ENCODE results near the gene TRABD2B. TPM values are rescaled to one million over a fixed set of nuclear protein-coding genes. Genes with fewer than 3 reads are reported as not detected.
A peak's percentile ranks its signal among the peaks of the same experiment; 100 is the strongest.

The TRABD2B gene
- total RNA-seq, 4 donors from 2014 or later, result 0.83 to 2.6 (median 1.9) TPM

DNA sequence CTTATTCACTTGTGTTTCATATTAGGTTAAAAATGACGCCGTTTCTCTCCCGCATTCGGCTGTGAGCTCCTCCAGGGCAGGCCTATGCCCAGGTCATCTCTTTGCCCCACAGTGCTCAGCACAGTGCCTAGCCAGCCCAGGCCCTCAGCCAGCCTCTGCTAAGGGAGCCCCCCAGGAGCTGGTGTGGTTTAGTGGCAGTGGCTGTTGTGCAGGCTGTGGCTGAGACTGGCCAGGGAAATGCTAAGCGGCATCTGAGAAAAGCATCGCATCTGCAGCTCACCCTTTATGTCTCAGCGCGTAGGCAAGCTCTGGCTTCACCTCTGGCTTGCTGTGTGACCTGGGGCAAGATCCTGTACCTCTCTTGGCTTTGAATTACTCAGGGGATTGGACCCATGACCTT, 275.1 kb downstream of the TRABD2B start:
- peaks cover 56% of the 10 kb centered on the region for H3K27me3 ChIP-seq
- H3K4me3 ChIP-seq, result no peak overlapping the region
- no peak for DNase-seq (ENCODE audit: low spot score in 2 of 2)
- TF ChIP-seq POLR2AphosphoS5 (IDR thresholded peaks at IDR 0.05) (no peak), POLR2A (IDR thresholded peaks at IDR 0.05) (no peak), EP300 (IDR thresholded peaks at IDR 0.05) (no peak)
- TF ChIP-seq, protein P1, sequence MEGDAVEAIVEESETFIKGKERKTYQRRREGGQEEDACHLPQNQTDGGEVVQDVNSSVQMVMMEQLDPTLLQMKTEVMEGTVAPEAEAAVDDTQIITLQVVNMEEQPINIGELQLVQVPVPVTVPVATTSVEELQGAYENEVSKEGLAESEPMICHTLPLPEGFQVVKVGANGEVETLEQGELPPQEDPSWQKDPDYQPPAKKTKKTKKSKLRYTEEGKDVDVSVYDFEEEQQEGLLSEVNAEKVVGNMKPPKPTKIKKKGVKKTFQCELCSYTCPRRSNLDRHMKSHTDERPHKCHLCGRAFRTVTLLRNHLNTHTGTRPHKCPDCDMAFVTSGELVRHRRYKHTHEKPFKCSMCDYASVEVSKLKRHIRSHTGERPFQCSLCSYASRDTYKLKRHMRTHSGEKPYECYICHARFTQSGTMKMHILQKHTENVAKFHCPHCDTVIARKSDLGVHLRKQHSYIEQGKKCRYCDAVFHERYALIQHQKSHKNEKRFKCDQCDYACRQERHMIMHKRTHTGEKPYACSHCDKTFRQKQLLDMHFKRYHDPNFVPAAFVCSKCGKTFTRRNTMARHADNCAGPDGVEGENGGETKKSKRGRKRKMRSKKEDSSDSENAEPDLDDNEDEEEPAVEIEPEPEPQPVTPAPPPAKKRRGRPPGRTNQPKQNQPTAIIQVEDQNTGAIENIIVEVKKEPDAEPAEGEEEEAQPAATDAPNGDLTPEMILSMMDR (IDR thresholded peaks at IDR 0.05), result no peak
- no peaks in the 10 kb centered on the region for H3K9me3 ChIP-seq
- 88% methylated on average over 6 of the region's 8 CpGs for WGBS
- H3K27ac ChIP-seq, result no peak overlapping the region
- no peaks in the 10 kb centered on the region for H3K36me3 ChIP-seq
- peaks cover 21% of the 10 kb centered on the region for H3K4me1 ChIP-seq

DNA sequence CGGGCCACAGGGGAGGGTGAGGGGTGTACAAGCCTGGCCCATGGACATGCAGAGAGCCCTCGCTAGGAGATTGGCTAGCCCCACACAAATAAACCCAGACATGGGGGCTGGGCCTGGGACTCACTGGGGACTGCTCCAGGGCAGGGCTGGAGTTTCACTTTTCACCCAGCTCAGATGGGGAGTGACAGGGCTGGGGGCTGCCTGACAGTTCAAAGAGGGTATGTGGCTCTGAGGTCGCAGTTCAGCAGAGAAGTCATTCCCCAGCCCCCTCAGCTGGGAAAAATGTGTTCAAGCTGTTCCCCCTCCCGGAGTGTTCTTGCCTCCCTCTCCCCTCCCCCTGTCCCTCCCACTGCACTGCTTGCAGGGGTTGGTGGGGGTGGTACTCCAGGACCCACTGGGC, 277.1 kb downstream of the TRABD2B start:
- TF ChIP-seq, protein P1 (IDR thresholded peaks at IDR 0.05), result no peak
- TF ChIP-seq POLR2AphosphoS5 (IDR thresholded peaks at IDR 0.05), result no peak
- TF ChIP-seq POLR2A (IDR thresholded peaks at IDR 0.05), result no peak
- no peak for TF ChIP-seq EP300 (IDR thresholded peaks at IDR 0.05)
- Histone ChIP-seq H3K9me3 (no peaks in the 10 kb centered on the region), H3K4me1 (peaks cover 10% of the 10 kb centered on the region), H3K4me3 (no peak overlapping the region), H3K27me3 (peaks cover 63% of the 10 kb centered on the region), H3K27ac (no peak overlapping the region), H3K36me3 (no peaks in the 10 kb centered on the region)
- DNase-seq (ENCODE audit: low spot score in 2 of 2), result peak in 1 of 2 donors; percentile 34
- 96% methylated on average over 3 of the region's 4 CpGs for WGBS

DNA sequence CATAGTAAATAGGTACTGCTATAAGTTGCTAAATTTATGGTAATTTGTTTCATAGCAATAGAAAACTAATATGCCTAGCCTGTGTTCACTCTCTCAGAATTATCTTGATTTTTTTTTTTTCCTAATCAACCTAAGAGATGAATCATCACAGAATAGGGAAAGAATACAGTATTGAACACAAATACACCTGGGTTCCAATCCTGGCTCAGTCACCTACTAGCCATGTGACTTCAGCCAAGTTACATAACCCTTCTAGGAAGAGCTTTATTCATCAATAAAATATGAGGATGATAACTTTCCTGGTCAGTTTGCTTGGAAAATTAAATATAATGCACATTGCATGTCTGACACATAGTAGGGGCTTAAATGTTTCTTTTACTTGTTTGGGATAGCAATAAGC, 279.8 kb downstream of the TRABD2B start:
- Histone ChIP-seq H3K27me3 (peaks cover 60% of the 10 kb centered on the region), H3K9me3 (no peaks in the 10 kb centered on the region), H3K36me3 (no peaks in the 10 kb centered on the region), H3K4me1 (no peaks in the 10 kb centered on the region), H3K27ac (no peak overlapping the region), H3K4me3 (no peak overlapping the region)
- no peak for DNase-seq (ENCODE audit: low spot score in 2 of 2)
- TF ChIP-seq POLR2A (IDR thresholded peaks at IDR 0.05) (no peak), POLR2AphosphoS5 (IDR thresholded peaks at IDR 0.05) (no peak), EP300 (IDR thresholded peaks at IDR 0.05) (no peak)
- TF ChIP-seq, protein P1 (IDR thresholded peaks at IDR 0.05), result no peak

DNA sequence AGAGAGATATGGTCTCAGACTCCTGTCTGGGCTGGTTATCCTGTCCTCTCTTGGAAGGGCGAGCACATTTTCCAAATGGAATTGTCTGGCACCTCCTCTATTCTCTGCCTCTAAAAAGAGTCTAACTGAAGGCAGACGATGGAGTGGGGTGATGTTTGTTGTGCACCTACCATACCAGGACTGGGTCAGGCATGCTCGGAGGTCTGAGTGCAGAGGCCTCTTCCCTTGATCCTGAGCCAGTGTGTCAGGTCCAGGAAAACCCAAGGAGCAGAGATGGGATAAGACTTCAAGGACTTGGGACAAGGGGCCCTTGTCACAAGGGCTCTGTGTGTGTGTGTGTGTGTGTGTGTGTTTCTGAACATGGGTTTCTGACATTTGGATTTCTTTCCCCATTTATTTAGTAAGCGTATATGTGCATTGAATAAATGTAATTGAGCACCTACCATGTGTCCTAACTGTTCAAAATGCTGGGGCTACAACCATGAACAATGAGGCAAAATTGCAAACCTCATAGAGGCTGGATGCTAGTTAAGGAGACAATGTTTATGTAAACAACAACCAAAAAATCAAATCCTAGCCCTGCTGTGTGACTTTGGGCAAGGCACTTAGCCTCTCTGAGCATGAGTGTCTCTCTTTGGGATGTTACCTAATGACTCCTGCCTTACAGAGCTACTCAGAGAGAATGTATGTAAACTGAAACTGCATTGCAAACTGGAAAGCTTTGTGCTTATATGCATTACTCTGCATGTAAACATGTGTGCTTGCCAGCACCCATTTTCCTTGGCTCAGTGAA, 283.0 kb downstream of the TRABD2B start:
- H3K9me3 ChIP-seq, result no peaks in the 10 kb centered on the region
- TF ChIP-seq POLR2AphosphoS5 (IDR thresholded peaks at IDR 0.05) (no peak), EP300 (IDR thresholded peaks at IDR 0.05) (no peak), POLR2A (IDR thresholded peaks at IDR 0.05) (no peak)
- TF ChIP-seq, protein P1 (IDR thresholded peaks at IDR 0.05), result no peak
- peak in 1 of 2 donors; percentile 58 for DNase-seq (ENCODE audit: low spot score in 2 of 2)
- peaks cover 17% of the 10 kb centered on the region for H3K4me1 ChIP-seq
- WGBS, result 84% methylated on average over 4 of the region's 4 CpGs
- no peak overlapping the region for H3K4me3 ChIP-seq
- H3K36me3 ChIP-seq, result no peaks in the 10 kb centered on the region
- H3K27ac ChIP-seq, result no peak overlapping the region
- peaks cover 78% of the 10 kb centered on the region for H3K27me3 ChIP-seq

DNA sequence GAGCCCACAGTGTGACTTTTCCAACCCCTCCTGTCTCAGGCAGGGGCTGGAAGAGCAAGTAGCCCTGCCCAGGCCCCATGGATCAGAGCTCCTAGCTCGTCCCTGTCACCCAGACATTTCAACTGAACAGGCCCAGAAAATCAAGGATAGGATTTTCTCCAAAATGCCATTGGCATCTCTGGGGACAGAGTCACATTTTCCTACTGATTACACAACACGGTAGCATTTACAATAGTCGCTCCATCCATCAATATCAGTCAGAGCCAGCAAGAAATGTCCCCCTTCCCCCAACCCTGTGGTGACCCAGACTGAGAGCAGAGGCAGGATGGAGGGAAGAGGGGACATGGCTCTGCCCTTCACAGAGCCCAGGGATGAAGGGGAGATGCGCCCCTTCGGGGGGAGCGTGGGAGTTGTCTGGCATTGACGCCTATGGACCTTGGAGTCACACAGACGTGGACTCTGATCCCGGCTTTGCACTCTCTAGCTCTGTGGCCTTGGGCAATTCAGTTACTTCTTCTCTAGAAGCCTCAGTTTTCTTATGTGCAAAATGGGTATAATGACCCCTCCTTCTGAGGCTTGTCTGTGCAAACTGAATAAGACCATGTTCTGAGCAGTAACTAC, 283.7 kb downstream of the TRABD2B start:
- TF ChIP-seq EP300 (IDR thresholded peaks at IDR 0.05) (no peak), POLR2AphosphoS5 (IDR thresholded peaks at IDR 0.05) (no peak), POLR2A (IDR thresholded peaks at IDR 0.05) (no peak)
- TF ChIP-seq, protein P1 (IDR thresholded peaks at IDR 0.05), result no peak
- peak in 1 of 2 donors; percentile 48 for DNase-seq (ENCODE audit: low spot score in 2 of 2)
- WGBS, result 73% methylated on average over 9 of the region's 9 CpGs
- Histone ChIP-seq H3K9me3 (no peaks in the 10 kb centered on the region), H3K36me3 (no peaks in the 10 kb centered on the region), H3K4me1 (peaks cover 24% of the 10 kb centered on the region), H3K27me3 (peaks cover 85% of the 10 kb centered on the region), H3K27ac (no peak overlapping the region), H3K4me3 (no peak overlapping the region)
